Activated CD8-positive, alpha-beta memory T cell treated with anti-CD3 and anti-CD28 coated beads, Interleukin-2, amount 10 ng/mL, durations not matched to agents 7 days and 5 days (primary cell): ENCODE measurements around the gene INHA. TPM values are rescaled to one million over a fixed set of nuclear protein-coding genes. Genes with fewer than 3 reads are reported as not detected.

Experiments used
- ATAC-seq: fragments of 150-1000 bp; cut with Tn5 transposase; one replicate; pipeline ENCODE4 v1.10.0; 2021; ENCODE audit warnings: moderate library complexity
- CTCF ChIA-PET: fragments of 350-600 bp; sonication (Branson Sonifier 250); formaldehyde crosslinking; loops from one replicate; lab custom pipeline; 2021; ENCODE audit warnings: antibody characterized with exemption; lab: Charles Lee
- DNase-seq: peaks from one replicate; pipeline ENCODE4 v3.0.0-alpha.2; 2020
- H3K27ac Mint-ChIP-seq: one replicate; pipeline ENCODE4 v1.8.0; 2021; ENCODE audit warnings: mild to moderate bottlenecking, mixed read lengths
- H3K27me3 Mint-ChIP-seq: one replicate; pipeline ENCODE4 v1.8.0; 2021; ENCODE audit warnings: mixed read lengths
- H3K36me3 Mint-ChIP-seq: one replicate; pipeline ENCODE4 v1.8.0; 2021; ENCODE audit warnings: mild to moderate bottlenecking, mixed read lengths
- H3K4me1 Mint-ChIP-seq: one replicate; pipeline ENCODE4 v1.8.0; 2021; ENCODE audit warnings: mixed read lengths
- H3K4me3 Mint-ChIP-seq: one replicate; pipeline ENCODE4 v1.8.0; 2021; ENCODE audit warnings: mild to moderate bottlenecking, moderate library complexity, mixed read lengths
- H3K9me3 Mint-ChIP-seq: one replicate; pipeline ENCODE4 v1.8.0; 2022; ENCODE audit warnings: low read depth, mixed read lengths
- total RNA-seq, 2 experiments: library from RNA; stranded (reverse); gene quantifications; one replicate each; pipeline ENCODE4 v1.2.3, GENCODE V29; 2021

The INHA gene
- total RNA-seq, 2 experiments from 2014 or later: not detected

- DNase-seq (no peak), ATAC-seq (no peak)
- H3K36me3 Mint-ChIP-seq: no peaks in the 10 kb centered on the region
- H3K9me3 Mint-ChIP-seq: no peaks in the 10 kb centered on the region
- H3K4me3 Mint-ChIP-seq: no peak overlapping the region
- peaks cover 27% of the 10 kb centered on the region for H3K27me3 Mint-ChIP-seq
- CTCF ChIA-PET: interaction anchor here (1.4 kb wide), 1 partner anchor 35 kb away, joined by 3 read pairs; no protein-coding TSS in a partner anchor
- no peak overlapping the region for H3K27ac Mint-ChIP-seq
- H3K4me1 Mint-ChIP-seq: no peaks in the 10 kb centered on the region
Measured at GRCh38 chr2:219576505-219577388, 4.6 kb downstream of the INHA start.

- Mint-ChIP-seq H3K4me3 (no peak overlapping the region), H3K4me1 (no peaks in the 10 kb centered on the region), H3K27me3 (peaks cover 9% of the 10 kb centered on the region), H3K9me3 (no peaks in the 10 kb centered on the region), H3K27ac (no peak overlapping the region), H3K36me3 (no peaks in the 10 kb centered on the region)
- ATAC-seq (no peak), DNase-seq (no peak)
- CTCF ChIA-PET: no interaction called here
Measured at GRCh38 chr2:219578811-219579613, 6.9 kb downstream of the INHA start.

GRCh38 chr2:219581346-219581745 lies 9.2 kb downstream of the INHA start:
- H3K36me3 Mint-ChIP-seq: no peaks in the 10 kb centered on the region
- CTCF ChIA-PET: no interaction called here
- H3K27me3 Mint-ChIP-seq: peaks cover 13% of the 10 kb centered on the region
- DNase-seq: no peak
- ATAC-seq: no peak
- no peaks in the 10 kb centered on the region for H3K4me1 Mint-ChIP-seq
- H3K4me3 Mint-ChIP-seq: no peak overlapping the region
- no peaks in the 10 kb centered on the region for H3K9me3 Mint-ChIP-seq
- no peak overlapping the region for H3K27ac Mint-ChIP-seq

GRCh38 chr2:219591091-219591490 lies 19.0 kb downstream of the INHA start:
- Mint-ChIP-seq H3K4me1 (no peaks in the 10 kb centered on the region), H3K4me3 (no peak overlapping the region), H3K9me3 (no peaks in the 10 kb centered on the region), H3K27ac (no peak overlapping the region), H3K36me3 (no peaks in the 10 kb centered on the region), H3K27me3 (peaks cover 5% of the 10 kb centered on the region)
- CTCF ChIA-PET: interaction anchor here (0.7 kb wide), 1 partner anchor 50 kb away, joined by 3 read pairs; no protein-coding TSS in a partner anchor
- ATAC-seq (no peak), DNase-seq (no peak)

GRCh38 chr2:219592736-219593135 lies 20.6 kb downstream of the INHA start:
- no peak overlapping the region for H3K27ac Mint-ChIP-seq
- H3K27me3 Mint-ChIP-seq: peaks cover 4% of the 10 kb centered on the region
- CTCF ChIA-PET: interaction anchor here (1.1 kb wide), 1 partner anchor 52 kb away, joined by 3 read pairs; no protein-coding TSS in a partner anchor

GRCh38 chr2:219593154-219593553 lies 21.0 kb downstream of the INHA start:
- CTCF ChIA-PET: no interaction called here
- H3K4me3 Mint-ChIP-seq: no peak overlapping the region
- H3K9me3 Mint-ChIP-seq: no peaks in the 10 kb centered on the region
- H3K4me1 Mint-ChIP-seq: peaks cover 5% of the 10 kb centered on the region
- ATAC-seq: no peak
- H3K27ac Mint-ChIP-seq: no peak overlapping the region
- peaks cover 4% of the 10 kb centered on the region for H3K27me3 Mint-ChIP-seq
- H3K36me3 Mint-ChIP-seq: no peaks in the 10 kb centered on the region
- DNase-seq: no peak

More at GRCh38 chr2:219592736-219593135, 20.6 kb downstream of the INHA start:
- Mint-ChIP-seq H3K4me1 (peaks cover 3% of the 10 kb centered on the region), H3K4me3 (no peak overlapping the region), H3K9me3 (no peaks in the 10 kb centered on the region), H3K36me3 (no peaks in the 10 kb centered on the region)
- no peak for DNase-seq
- no peak for ATAC-seq

GRCh38 chr2:219595256-219595655 lies 23.1 kb downstream of the INHA start:
- peaks cover 3% of the 10 kb centered on the region for H3K27me3 Mint-ChIP-seq
- DNase-seq (no peak), ATAC-seq (no peak)
- no peaks in the 10 kb centered on the region for H3K36me3 Mint-ChIP-seq
- H3K4me1 Mint-ChIP-seq: peaks cover 16% of the 10 kb centered on the region
- H3K27ac Mint-ChIP-seq: no peak overlapping the region
- CTCF ChIA-PET: interaction anchor here (6.5 kb wide), 1 partner anchor 53 kb away, joined by 37 read pairs; the partner anchor contains the start of genes CHPF and TMEM198
- H3K9me3 Mint-ChIP-seq: no peaks in the 10 kb centered on the region
- no peak overlapping the region for H3K4me3 Mint-ChIP-seq

GRCh38 chr2:219596954-219597551 lies 24.9 kb downstream of the INHA start:
- Mint-ChIP-seq H3K27ac (peak overlapping the region; percentile 93), H3K27me3 (peaks cover 3% of the 10 kb centered on the region), H3K4me3 (peak overlapping the region; percentile 94), H3K4me1 (peaks cover 16% of the 10 kb centered on the region), H3K36me3 (peaks cover 2% of the 10 kb centered on the region), H3K9me3 (no peaks in the 10 kb centered on the region)
- peak; percentile 9 for ATAC-seq
- CTCF ChIA-PET: interaction anchor here (1.1 to 6.5 kb wide), 9 partner anchors 12 to 101 kb away, joined by 3 to 37 read pairs (median 3); partner anchors contain the start of genes CHPF, GMPPA and TMEM198
- DNase-seq: no peak

- CTCF ChIA-PET: interaction anchor here (0.8 to 6.5 kb wide), 11 partner anchors 11 to 102 kb away, joined by 3 to 37 read pairs (median 3); partner anchors contain the start of genes CHPF, GMPPA and TMEM198
- peaks cover 2% of the 10 kb centered on the region for H3K36me3 Mint-ChIP-seq
- H3K4me3 Mint-ChIP-seq: peak within 1 kb of the TSS; percentile 94
- H3K4me1 Mint-ChIP-seq: peaks cover 16% of the 10 kb centered on the region
- H3K27ac Mint-ChIP-seq: peak within 1 kb of the TSS; percentile 93
- DNase-seq: peak; percentile 96
- H3K9me3 Mint-ChIP-seq: no peaks in the 10 kb centered on the region
- H3K27me3 Mint-ChIP-seq: peaks cover 3% of the 10 kb centered on the region
- ATAC-seq: peak; percentile 91
Measured at GRCh38 chr2:219597552-219598307, 25.6 kb downstream of the INHA start, which contains the start of gene STK11IP. Gene STK11IP, plus strand, starts transcription at chr2:219597857. Its CDS starts 263 bp downstream, at chr2:219598120.

- ATAC-seq: no peak
- CTCF ChIA-PET: interaction anchor here (0.8 to 6.5 kb wide), 4 partner anchors 37 to 68 kb away, joined by 3 to 37 read pairs (median 4); partner anchors contain the start of genes CHPF and TMEM198
Measured at GRCh38 chr2:219598308-219599078, 26.4 kb downstream of the INHA start.

GRCh38 chr2:219603771-219604170 lies 31.7 kb downstream of the INHA start:
- Mint-ChIP-seq H3K36me3 (peaks cover 3% of the 10 kb centered on the region), H3K9me3 (no peaks in the 10 kb centered on the region), H3K27me3 (no peaks in the 10 kb centered on the region), H3K4me3 (no peak overlapping the region), H3K4me1 (peaks cover 5% of the 10 kb centered on the region), H3K27ac (no peak overlapping the region)
- DNase-seq (no peak), ATAC-seq (no peak)
- CTCF ChIA-PET: no interaction called here

More at GRCh38 chr2:219598308-219599078, 26.4 kb downstream of the INHA start:
- no peak for DNase-seq
- peaks cover 3% of the 10 kb centered on the region for H3K27me3 Mint-ChIP-seq
- peaks cover 2% of the 10 kb centered on the region for H3K36me3 Mint-ChIP-seq
- H3K4me3 Mint-ChIP-seq: peak overlapping the region; percentile 94
- H3K4me1 Mint-ChIP-seq: peaks cover 16% of the 10 kb centered on the region
- peak overlapping the region; percentile 93 for H3K27ac Mint-ChIP-seq
- no peaks in the 10 kb centered on the region for H3K9me3 Mint-ChIP-seq
